A549 (cell line): Measurements from ENCODE around the gene MLC1.

ENCODE experiments used
- E2F6 ChIP-seq: IDR thresholded peaks from 2 replicates; pipeline ENCODE4 v1.6.1; 2012; ENCODE audit warnings: low read depth, borderline replicate concordance
- NPAS2 ChIP-seq: fragments of 250-450 bp; sonication (Bioruptor Pico); IDR thresholded peaks from 2 replicates; pipeline ENCODE4 v1.8.0; 2022; ENCODE audit warnings: mild to moderate bottlenecking, moderate library complexity, borderline replicate concordance
- NR3C1 ChIP-seq: fragments of >200 bp; sonication (Bioruptor Twin); formaldehyde crosslinking; IDR thresholded peaks from 3 replicates; pipeline ENCODE4 v1.6.1; 2017
- POLR2A ChIP-seq: IDR thresholded peaks from 2 replicates; pipeline ENCODE4 v1.6.1; 2012; ENCODE audit warnings: mild to moderate bottlenecking, low read length
- RCOR1 ChIP-seq: fragments of 150-350 bp; IDR thresholded peaks from 2 replicates; pipeline ENCODE4 v1.6.1; 2014; ENCODE audit warnings: antibody characterized with exemption, low read length, low read depth
- SMC3 ChIP-seq: fragments of >200 bp; sonication (Bioruptor Twin); formaldehyde crosslinking; IDR thresholded peaks from 3 replicates; pipeline ENCODE4 v1.6.1; 2018; ENCODE audit warnings: inconsistent platforms
- TF ChIP-seq, protein P1 (sequence below): fragments of >200 bp; sonication (Bioruptor Twin); formaldehyde crosslinking; IDR thresholded peaks from 3 replicates; pipeline ENCODE4 v1.5.1; 2016
- TF ChIP-seq, protein P2 (sequence below): fragments of 450-650 bp; IDR thresholded peaks from 2 replicates; pipeline ENCODE4 v1.6.1; 2014; ENCODE audit warnings: antibody characterized with exemption
- TF ChIP-seq, protein P3 (sequence below): IDR thresholded peaks from 2 replicates; pipeline ENCODE4 v1.6.1; 2012

DNA sequence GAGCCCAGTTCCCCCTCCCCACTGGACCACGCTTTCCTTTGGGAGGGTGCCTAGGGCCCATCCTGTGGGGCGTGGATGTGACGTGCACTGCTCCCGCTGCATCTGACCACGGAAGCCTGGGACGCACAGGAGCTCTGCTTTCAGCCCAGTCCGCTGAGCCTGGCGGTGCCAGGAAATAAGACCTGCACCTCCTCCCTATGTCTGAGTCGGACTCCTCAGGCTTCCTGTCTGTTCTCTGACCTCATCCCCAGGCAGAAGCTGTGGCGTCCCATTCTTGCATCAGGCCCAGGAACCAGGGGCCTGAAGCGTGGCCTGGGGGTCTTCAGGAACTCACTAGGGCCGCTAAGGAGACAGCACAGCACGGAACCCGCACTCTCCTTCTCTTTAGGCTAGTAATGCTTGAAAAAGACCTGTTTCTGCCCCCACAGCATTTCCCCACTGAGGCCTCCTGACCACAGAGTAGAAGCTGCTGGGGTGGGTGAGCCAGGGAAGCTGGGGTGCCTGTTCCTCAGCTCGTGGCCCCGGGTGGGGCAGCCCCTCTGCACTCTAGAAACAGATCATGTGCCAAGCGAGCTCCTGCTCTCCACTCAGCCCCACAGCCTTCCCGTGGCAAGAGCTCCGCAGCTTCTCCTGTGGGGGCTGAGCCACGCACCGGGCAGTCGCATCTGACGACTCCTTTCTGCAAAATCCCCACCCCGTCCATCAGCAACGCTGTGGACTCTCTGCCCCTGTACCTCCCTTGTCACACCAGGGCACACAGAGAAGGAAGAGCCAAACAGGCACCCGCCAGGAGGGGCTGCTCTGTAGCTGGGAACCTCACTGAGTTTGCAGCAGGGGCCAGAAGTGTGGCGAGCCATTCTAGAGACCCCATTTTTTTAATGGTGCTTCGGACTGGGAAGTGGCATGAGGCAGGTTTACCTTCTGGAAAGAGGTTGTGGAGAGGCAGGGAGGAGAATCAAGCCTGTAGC is 27.2 kb upstream of the MLC1 start:
- TF ChIP-seq, protein P1, sequence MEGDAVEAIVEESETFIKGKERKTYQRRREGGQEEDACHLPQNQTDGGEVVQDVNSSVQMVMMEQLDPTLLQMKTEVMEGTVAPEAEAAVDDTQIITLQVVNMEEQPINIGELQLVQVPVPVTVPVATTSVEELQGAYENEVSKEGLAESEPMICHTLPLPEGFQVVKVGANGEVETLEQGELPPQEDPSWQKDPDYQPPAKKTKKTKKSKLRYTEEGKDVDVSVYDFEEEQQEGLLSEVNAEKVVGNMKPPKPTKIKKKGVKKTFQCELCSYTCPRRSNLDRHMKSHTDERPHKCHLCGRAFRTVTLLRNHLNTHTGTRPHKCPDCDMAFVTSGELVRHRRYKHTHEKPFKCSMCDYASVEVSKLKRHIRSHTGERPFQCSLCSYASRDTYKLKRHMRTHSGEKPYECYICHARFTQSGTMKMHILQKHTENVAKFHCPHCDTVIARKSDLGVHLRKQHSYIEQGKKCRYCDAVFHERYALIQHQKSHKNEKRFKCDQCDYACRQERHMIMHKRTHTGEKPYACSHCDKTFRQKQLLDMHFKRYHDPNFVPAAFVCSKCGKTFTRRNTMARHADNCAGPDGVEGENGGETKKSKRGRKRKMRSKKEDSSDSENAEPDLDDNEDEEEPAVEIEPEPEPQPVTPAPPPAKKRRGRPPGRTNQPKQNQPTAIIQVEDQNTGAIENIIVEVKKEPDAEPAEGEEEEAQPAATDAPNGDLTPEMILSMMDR: no peak
- TF ChIP-seq, protein P2, sequence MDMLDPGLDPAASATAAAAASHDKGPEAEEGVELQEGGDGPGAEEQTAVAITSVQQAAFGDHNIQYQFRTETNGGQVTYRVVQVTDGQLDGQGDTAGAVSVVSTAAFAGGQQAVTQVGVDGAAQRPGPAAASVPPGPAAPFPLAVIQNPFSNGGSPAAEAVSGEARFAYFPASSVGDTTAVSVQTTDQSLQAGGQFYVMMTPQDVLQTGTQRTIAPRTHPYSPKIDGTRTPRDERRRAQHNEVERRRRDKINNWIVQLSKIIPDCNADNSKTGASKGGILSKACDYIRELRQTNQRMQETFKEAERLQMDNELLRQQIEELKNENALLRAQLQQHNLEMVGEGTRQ: no peak
- TF ChIP-seq POLR2A: no peak
- no peak for TF ChIP-seq E2F6
- no peak for TF ChIP-seq NPAS2 (CRISPR knock-in tag)
- no peak for TF ChIP-seq RCOR1
- TF ChIP-seq, protein P3, sequence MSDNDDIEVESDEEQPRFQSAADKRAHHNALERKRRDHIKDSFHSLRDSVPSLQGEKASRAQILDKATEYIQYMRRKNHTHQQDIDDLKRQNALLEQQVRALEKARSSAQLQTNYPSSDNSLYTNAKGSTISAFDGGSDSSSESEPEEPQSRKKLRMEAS: no peak
- no peak for TF ChIP-seq SMC3
- TF ChIP-seq NR3C1: no peak
